Activated CD8-positive, alpha-beta memory T cell treated with anti-CD3 and anti-CD28 coated beads, Interleukin-2, amount 50 U/mL, for 24 hours (primary cell): ENCODE results near the gene DCAF15.

Experiments
- DNase-seq: peaks from one replicate; pipeline ENCODE4 v3.0.0-alpha.2; 2020; ENCODE audit errors: extremely low read depth

The DCAF15 gene

DNA sequence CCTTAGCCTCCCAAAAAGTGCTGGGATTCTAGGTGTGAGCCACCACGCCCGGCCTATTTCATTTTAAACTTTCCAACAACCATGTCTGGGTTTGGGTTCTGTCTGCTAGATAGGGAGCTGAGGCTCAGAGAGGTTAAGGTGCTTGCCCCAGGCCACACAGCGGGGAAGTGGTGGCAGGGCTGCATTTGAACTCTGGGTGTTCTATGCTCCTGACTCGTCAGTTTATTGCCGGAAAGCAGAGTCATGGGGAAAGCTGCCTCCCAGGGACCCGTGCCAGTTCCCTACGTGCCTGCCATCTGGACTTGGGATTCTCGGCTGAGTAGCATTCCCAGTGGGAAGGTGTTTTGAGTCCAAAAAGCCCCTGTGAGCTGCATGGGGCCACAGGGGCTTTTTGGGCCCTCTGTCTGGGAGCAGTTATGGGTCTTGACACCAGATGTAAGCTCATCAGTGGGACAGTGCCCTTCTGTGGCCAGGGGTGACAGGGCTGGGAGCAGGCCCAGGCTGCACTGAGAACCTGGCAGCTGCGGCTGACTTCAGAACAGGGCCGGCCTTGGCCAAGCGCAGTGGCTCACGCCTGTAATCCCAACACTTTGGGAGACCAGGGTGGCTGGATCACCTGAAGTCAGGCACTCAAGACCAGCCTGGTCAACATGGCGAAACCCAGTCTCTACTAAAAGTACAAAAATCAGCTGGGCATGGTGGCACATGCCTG is 42.9 kb downstream of the DCAF15 start:
- no peak for DNase-seq

DNA sequence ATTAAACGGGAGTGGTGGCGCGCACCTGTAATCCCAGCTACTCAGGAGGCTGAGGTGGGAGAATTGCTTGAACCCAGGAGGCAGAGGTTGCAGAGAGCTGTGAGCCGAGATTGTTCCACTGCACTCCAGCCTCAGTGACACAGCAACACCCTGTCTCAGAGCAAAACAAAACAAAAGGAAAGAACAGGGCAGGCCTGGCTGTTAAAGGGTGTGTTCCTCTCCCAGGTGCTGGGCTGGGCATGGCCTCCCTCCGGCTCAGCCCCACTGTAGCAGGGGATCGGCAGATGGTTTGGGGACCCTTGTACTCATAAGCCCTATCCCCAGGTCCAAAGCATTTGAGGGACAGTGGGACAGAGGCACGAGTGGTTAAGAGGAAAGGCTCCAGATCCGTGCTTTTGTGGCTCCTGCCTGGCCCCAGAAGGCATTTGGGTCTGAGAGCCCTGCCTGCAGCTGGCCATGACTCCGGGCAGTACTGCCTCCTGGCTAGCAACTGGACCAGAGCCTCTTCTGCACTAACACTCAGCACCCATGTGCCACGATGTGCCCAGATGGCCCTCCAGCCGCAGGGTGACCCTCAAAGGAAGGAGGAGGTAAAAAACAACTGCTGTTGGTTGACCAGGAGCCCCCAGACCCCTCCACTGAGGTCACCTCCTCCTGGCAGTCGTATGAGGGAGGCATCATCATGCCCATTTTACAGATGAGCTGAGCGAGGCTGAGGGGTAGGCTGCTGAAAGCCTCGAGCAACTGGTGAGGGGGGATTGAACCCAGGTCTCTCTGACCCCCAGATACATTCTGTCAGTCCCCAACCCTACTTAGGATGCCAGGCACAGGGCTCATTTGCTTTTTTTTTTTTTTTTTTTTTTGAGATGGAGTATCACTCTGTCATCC is 43.8 kb downstream of the DCAF15 start:
- no peak for DNase-seq

GRCh38 chr19:13996928-13997630 is 44.8 kb downstream of the DCAF15 start:
- no peak for DNase-seq

- DNase-seq, result no peak
These were observed 45.3 kb downstream of the DCAF15 start for GRCh38 chr19:13997631-13997962.

DNA sequence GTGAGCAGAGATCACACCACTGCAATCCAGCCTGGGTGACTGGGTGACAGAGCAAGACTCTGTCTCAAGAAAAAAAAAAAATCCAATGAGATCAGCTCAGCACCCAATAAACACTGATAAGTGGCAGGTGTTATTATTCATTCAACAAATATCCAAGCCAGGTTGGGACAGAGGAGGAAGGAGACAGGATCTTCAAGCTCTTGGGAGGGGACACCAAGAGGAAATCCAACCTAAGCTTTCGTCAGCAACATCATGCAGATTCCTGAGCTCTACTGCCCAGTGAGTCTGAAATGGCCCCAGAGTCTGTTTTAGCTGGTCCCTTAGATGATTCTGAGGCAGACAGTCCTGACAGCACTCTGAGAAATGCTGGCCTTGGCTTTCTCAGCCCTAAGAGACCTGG is 46.1 kb downstream of the DCAF15 start:
- no peak for DNase-seq

DNA sequence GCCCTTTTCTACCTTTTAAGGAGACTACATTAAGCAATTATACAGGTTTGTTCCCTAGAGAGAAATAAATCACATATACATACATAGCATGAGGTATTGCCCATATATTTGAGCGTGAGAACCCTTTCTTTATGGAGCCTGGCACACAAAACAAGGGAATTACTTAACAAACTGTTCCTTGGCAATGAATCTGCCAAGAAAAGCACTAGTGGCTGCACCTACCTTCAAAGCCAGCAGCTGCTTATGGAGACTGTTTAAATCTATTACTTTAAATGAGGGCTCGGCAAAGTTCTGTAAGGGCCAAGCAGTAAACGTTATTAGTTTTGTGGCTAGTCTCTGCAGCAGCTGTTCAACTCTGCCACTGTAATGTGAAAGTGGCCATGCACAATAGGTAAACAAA is 46.8 kb downstream of the DCAF15 start:
- DNase-seq, result no peak

DNA sequence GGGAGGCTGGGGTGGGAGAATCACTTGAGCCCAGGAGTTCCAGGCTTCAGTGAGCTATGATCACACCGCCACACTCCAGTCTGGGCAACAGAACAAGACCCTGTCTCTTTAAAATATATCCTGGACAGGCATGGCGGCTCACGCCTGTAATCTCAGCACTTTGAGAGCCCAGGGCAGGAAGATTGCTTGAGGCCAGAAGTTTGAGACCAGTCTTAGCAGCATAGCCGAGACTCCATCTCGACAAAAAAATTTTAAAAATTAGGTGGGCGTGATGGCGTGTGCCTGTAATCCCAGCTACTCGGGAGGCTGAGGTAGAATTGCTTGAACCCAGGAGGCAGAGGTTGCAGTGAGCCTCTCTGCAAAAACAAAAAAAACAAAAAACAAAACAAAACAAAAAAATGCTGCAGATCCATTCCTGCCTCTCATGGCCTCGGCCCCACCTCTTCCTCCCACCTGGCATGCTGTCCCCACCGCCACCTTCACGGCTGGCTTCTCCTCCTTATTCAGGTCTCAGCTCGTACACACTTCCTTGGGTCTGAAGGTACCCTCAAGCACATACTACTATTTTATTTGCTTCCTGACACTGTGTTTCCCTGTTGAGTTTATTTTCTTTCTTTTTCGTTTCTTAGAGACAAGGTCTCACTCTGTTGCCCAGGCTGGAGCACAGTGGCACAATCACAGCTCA is 48.5 kb downstream of the DCAF15 start:
- DNase-seq, result no peak

DNA sequence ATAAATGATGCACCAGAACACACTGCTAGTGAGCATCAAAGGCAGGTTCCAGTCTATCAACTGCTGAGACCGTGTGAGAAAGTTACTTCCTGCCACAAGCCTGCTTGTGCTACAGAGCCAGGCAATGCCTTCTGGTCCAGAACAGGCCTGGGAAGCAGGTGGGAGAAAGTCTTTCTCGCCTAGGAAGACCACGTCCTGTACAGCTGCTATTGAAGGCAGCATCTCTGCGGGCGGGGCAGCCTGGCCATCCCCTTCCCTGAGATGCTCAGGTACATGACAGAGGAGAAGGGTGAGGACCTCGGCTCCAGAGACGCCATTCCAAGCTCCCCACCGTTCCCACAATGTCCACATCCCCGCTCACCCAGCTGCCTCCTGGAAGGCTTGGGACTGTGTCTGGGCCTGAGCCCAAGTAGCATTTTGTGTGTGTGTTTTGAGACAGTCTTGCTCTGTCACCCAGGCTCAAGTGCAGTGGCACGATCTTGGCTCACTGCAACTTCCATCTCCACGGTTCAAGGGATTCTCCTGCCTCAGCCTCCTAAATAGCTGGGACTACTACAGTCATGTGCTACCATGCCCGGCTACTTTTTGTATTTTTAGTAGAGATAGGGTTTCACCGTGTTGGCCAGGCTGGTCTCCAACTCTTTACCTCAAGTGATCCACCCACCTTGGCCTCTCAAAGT is 50.4 kb downstream of the DCAF15 start:
- no peak for DNase-seq

GRCh38 chr19:14003251-14004055 is 51.1 kb downstream of the DCAF15 start:
- no peak for DNase-seq

GRCh38 chr19:14004619-14005348 is 52.5 kb downstream of the DCAF15 start:
- DNase-seq, result no peak

DNA sequence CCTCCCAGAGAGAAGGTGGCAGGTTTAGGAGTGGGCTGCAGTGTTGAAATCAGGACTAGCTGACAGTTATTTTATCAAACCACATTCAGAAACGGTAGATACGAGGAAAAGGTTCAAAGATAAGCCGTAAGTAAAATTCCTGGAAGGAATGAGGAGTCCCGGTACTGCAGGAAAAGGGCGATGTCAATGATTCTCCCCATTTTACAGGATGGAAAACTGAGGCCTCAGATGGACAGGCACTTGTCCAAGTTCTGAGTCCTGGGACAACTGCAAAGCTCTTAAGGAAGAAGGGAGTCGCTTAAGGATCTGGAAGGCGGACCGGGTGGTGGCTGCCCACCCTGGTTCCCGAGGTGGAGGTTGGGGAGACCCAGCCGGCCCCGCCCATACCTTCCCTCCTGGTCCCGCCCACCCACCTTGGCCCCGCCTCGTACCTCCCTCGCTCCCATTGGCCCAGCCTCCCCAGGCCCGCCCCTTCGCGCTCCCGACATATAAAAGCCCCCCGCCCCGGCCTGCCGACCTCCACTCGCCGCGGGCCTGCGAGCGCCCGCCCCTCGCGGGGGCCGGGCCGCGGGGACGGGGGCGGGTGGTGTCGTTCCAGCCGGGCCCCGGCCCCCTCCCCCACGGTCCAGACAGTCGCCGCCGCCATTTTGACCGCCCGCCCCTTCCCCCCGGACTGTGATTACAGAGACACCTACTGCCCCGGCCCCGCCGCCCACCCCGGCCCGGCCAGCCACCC is 53.2 kb downstream of the DCAF15 start:
- DNase-seq, result peak; percentile 78

DNA sequence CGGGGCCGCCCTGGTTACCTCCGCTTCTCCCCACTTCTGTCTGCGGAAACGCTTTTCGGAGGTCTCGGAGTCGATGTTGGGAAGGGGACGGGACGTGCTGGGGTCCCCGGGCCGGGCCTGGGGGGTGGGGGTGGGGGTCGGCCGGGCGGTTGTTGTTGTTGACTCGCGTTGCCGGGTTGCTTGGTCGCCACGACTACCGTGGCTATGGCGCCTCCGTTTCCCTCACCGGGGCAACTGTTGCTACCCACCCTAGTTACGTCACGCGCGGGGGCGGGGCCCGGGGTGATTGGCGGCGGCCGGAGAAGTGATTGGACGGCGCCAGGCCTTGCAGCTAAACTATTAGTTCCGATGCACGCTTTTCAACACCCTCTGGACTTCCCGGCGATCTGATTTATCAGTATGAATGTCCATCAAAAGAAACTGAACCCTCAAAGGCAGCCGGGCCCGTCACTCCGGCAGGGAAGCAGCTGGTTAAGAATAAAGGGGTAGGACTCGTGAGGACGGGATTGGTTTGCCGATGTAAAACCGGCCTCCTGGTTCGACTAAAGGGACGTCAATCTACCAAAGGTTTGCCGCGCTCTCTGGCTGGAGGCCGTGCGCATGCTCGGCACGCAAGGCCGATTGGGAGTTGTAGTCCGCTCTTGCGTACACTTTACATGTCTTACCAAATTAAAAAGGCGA is 53.9 kb downstream of the DCAF15 start, which contains the start of gene RFX1:
TSS of gene RFX1 (minus strand) at position 236 of the 681 bp plus-strand sequence. CDS start 12,477 bp downstream, outside the sequence.
- peak; percentile 100 for DNase-seq

- no peak for DNase-seq
These were observed 54.7 kb downstream of the DCAF15 start for GRCh38 chr19:14006766-14007562.
